ENCODE measurements around the gene CDK14.
A peak's percentile ranks its signal among the peaks of the same experiment; 100 is the strongest.

The CDK14 gene

GRCh38 chr7:90621125-90621746 lies 25.1 kb downstream of the CDK14 start:
- peak overlapping the region; percentile 19 for H3K27ac ChIP-seq (replicated peaks)
- H3K4me3 ChIP-seq (replicated peaks; ENCODE audit: insufficient read depth, low read length) = no peak overlapping the region
- H3K27me3 ChIP-seq (ENCODE audit: insufficient read depth, poor library complexity, severe bottlenecking) = no peaks in the 10 kb centered on the region
- TF ChIP-seq GABPA (IDR thresholded peaks at IDR 0.05; ENCODE audit: low read depth) (no peak), REST (IDR thresholded peaks at IDR 0.05; ENCODE audit: insufficient replicate concordance, low read depth) (no peak), POLR2AphosphoS5 (IDR thresholded peaks at IDR 0.05; ENCODE audit: low read depth) (no peak), SPI1 (IDR thresholded peaks at IDR 0.05; ENCODE audit: borderline replicate concordance, low read depth) (no peak), CTCF (IDR thresholded peaks at IDR 0.05; ENCODE audit: insufficient read depth, low read length) (no peak)
- peak; percentile 29 to 40 for DNase-seq (ENCODE audit: low read depth in 1 of 2, low spot score in 1 of 2)

GRCh38 chr7:90621747-90622140 lies 25.6 kb downstream of the CDK14 start:
- Histone ChIP-seq H3K27me3 (ENCODE audit: insufficient read depth, poor library complexity, severe bottlenecking) (no peaks in the 10 kb centered on the region), H3K27ac (replicated peaks) (peak overlapping the region; percentile 19), H3K4me3 (replicated peaks; ENCODE audit: insufficient read depth, low read length) (no peak overlapping the region)
- peak; percentile 37 to 38 for DNase-seq (ENCODE audit: low read depth in 1 of 2, low spot score in 1 of 2)
- no peak; the same call in 1 of the 2 replicates for TF ChIP-seq SPI1 (IDR thresholded peaks at IDR 0.05; ENCODE audit: borderline replicate concordance, low read depth)
- no peak for TF ChIP-seq REST (IDR thresholded peaks at IDR 0.05; ENCODE audit: insufficient replicate concordance, low read depth)
- no peak for TF ChIP-seq GABPA (IDR thresholded peaks at IDR 0.05; ENCODE audit: low read depth)
- TF ChIP-seq CTCF (IDR thresholded peaks at IDR 0.05; ENCODE audit: insufficient read depth, low read length) = no peak
- TF ChIP-seq POLR2AphosphoS5 (IDR thresholded peaks at IDR 0.05; ENCODE audit: low read depth) = no peak

GRCh38 chr7:90622670-90623069 lies 26.5 kb downstream of the CDK14 start:
- TF ChIP-seq GABPA (IDR thresholded peaks at IDR 0.05; ENCODE audit: low read depth) = no peak
- TF ChIP-seq SPI1 (IDR thresholded peaks at IDR 0.05; ENCODE audit: borderline replicate concordance, low read depth) = no peak
- no peak for TF ChIP-seq POLR2AphosphoS5 (IDR thresholded peaks at IDR 0.05; ENCODE audit: low read depth)
- TF ChIP-seq REST (IDR thresholded peaks at IDR 0.05; ENCODE audit: insufficient replicate concordance, low read depth) = no peak
- no peak for TF ChIP-seq CTCF (IDR thresholded peaks at IDR 0.05; ENCODE audit: insufficient read depth, low read length)
- Histone ChIP-seq H3K4me3 (replicated peaks; ENCODE audit: insufficient read depth, low read length) (no peak overlapping the region), H3K27ac (replicated peaks) (no peak overlapping the region), H3K27me3 (ENCODE audit: insufficient read depth, poor library complexity, severe bottlenecking) (no peaks in the 10 kb centered on the region)
- DNase-seq (ENCODE audit: low read depth in 1 of 2, low spot score in 1 of 2) = no peak
